Measurements from ENCODE around the gene FAU. TPM values are rescaled to one million over a fixed set of nuclear protein-coding genes. Genes with fewer than 3 reads are reported as not detected.

The FAU gene
- total RNA-seq, 4 donors from 2014 or later = 524 to 2,189 (median 600) TPM

DNA sequence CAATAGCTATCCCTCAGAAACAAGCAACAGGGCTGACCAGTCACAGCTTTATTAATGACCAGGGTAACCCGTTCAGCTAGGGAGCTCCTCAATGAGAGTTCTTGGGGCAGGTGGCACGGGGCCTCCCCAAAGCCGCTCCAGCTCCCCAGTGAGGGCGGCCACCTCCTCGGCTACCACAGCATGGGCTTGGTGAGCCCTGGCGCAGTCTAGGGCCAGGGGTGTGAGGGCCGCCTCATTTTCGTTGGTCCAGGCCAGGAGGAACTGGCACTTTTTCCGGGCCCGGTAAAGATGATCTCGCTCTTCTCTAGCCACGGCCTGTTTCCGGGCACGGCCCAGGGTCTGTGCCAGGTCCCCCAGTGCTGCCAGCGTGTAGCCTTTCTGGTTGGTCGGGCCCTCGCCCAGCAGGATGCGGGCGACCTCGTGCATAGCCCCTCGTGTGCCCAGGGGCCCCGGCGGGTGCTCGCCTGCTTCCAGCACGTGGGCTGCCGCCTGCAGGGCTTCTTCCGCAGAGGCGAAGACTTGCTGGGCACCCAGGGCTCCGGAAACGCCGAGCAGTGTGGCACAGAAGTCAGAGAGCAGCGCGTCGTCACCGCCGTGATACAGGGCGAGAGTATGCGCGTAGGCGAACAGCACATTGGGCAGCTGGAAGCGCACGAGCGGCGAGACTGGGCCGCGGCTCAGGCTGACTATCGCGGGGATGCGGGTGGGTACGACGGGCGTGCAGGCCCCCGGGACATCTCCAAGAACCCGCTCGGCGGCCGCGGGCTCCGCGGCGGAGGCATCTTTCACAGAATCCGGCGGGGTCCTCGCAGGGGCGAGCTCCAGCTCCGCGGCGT is 5.3 kb downstream of the FAU start:
- intact Hi-C loops (cut with DNase I) = loop anchor here (10.0 kb wide), 2 partner anchors 102 to 202 kb away; partner anchors contain the start of genes ARL2 and ATG2A

DNA sequence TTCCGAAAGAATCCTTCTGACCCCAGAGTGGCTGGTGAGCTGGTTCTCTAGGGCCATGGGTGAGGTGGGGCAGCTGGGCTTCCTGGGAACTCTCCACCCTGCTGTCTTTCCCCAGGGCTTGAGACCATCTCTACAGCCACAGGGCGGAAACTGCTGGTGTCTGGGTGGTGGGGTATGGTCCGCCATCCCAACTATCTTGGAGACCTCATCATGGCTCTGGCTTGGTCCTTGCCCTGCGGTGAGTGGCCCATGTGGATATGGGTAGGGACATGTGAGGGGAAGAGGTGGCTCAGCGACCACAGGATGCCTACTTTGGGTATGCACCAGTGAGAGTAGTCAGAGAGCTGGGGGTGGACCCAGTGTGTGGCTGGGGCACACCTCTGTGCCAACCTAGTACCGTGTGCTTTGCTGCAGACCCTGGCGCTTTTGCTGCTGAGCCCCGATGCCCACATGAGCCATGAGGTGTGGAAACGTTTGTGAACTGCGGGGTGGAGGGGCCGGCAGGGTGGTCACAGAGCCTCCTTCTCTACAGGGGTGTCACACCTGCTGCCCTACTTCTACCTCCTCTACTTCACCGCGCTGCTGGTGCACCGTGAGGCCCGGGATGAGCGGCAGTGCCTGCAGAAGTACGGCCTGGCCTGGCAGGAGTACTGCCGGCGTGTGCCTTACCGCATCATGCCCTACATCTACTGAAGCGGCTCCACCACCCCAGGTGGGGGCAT is 6.4 kb downstream of the FAU start:
- intact Hi-C loops (cut with DNase I) = loop anchor here (10.0 kb wide), 2 partner anchors 101 to 201 kb away; partner anchors contain the start of genes ARL2 and ATG2A
- peaks cover 37 to 49% of the 10 kb centered on the region in 2 donors for H3K4me1 ChIP-seq
- no peak overlapping the region for H3K27ac ChIP-seq
- no peak overlapping the region for H3K4me3 ChIP-seq (replicated peaks in 1 of 3)
- no peaks in the 10 kb centered on the region for H3K27me3 ChIP-seq
- no peaks in the 10 kb centered on the region for H3K9me3 ChIP-seq
- TF ChIP-seq CTCF (IDR thresholded peaks at IDR 0.05) (no peak), POLR2A (IDR thresholded peaks at IDR 0.05) (no peak)
- WGBS, 2 donors = 88 to 95% methylated on average over 20 of the region's 21 CpGs
- peaks cover 13 to 17% of the 10 kb centered on the region in 2 donors for H3K36me3 ChIP-seq
- DNase-seq = no peak

More for the DNA sequence above, 5.3 kb downstream of the FAU start:
- Histone ChIP-seq H3K36me3 (peaks cover 16 to 22% of the 10 kb centered on the region in 2 donors), H3K9me3 (no peaks in the 10 kb centered on the region), H3K4me1 (peaks cover 41 to 55% of the 10 kb centered on the region in 2 donors), H3K27me3 (no peaks in the 10 kb centered on the region), H3K27ac (peak overlapping the region; percentile 61 to 86 (median 82)), H3K4me3 (replicated peaks in 1 of 3) (peak overlapping the region; percentile 60 to 94 (median 75))
- DNase-seq = peak; percentile 26 to 29
- 51 to 82% methylated on average over 11 to 12 of the region's 68 CpGs for WGBS, 2 donors
- no peak for TF ChIP-seq CTCF (IDR thresholded peaks at IDR 0.05)
- no peak for TF ChIP-seq POLR2A (IDR thresholded peaks at IDR 0.05)

- intact Hi-C loops (cut with DNase I) = loop anchor here (5.0 to 10.0 kb wide), 3 partner anchors 68 to 200 kb away; partner anchors contain the start of genes ARL2, ATG2A and CAPN1
Observed at GRCh38 chr11:65114538-65115171, 7.3 kb downstream of the FAU start.

DNA sequence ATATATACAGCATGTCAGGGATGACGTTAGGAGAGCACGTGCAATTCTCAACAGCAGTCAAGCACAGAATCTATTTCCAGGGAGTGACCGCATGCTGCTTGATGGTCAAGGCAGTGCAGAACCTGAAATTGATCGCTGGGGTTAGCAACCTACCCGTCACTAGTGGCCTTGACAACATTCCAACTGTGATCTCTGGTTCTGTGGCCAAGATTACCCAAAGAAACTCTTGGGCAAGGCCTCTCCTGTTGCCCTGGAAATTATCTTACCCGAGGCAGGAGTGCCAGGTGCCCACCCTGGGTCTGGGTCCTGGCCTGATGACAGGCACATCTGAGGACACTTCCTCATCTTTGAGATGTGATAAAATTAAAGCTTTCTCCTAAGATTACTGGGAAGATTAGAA is 8.1 kb downstream of the FAU start:
- DNase-seq = peak in 1 of 2 donors; percentile 19
- WGBS, 2 donors = 41 to 50% methylated on average over 6 of the region's 6 CpGs
- H3K9me3 ChIP-seq = no peaks in the 10 kb centered on the region
- peaks cover 3 to 10% of the 10 kb centered on the region in 2 donors for H3K36me3 ChIP-seq
- H3K27ac ChIP-seq = peak overlapping the region in 2 of 3 donors; percentile 39 to 74
- no peaks in the 10 kb centered on the region for H3K27me3 ChIP-seq
- intact Hi-C loops (cut with DNase I) = loop anchor here (5.0 to 10.0 kb wide), 3 partner anchors 68 to 199 kb away; partner anchors contain the start of genes ARL2, ATG2A and CAPN1
- TF ChIP-seq POLR2A (IDR thresholded peaks at IDR 0.05) (no peak), CTCF (IDR thresholded peaks at IDR 0.05) (no peak)
- H3K4me1 ChIP-seq = peaks cover 37 to 48% of the 10 kb centered on the region in 2 donors
- no peak overlapping the region for H3K4me3 ChIP-seq (replicated peaks in 1 of 3)

More at GRCh38 chr11:65114538-65115171, 7.3 kb downstream of the FAU start:
- peaks cover 37 to 48% of the 10 kb centered on the region in 2 donors for H3K4me1 ChIP-seq
- H3K27me3 ChIP-seq = no peaks in the 10 kb centered on the region
- TF ChIP-seq POLR2A (IDR thresholded peaks at IDR 0.05) = no peak
- H3K27ac ChIP-seq = no peak overlapping the region
- no peak overlapping the region for H3K4me3 ChIP-seq (replicated peaks in 1 of 3)
- H3K36me3 ChIP-seq = peaks cover 7 to 10% of the 10 kb centered on the region in 2 donors
- H3K9me3 ChIP-seq = no peaks in the 10 kb centered on the region
- WGBS, 2 donors = 90 to 91% methylated on average over 7 to 11 of the region's 11 CpGs
- no peak for DNase-seq

- Histone ChIP-seq H3K9me3 (no peaks in the 10 kb centered on the region), H3K27me3 (no peaks in the 10 kb centered on the region), H3K4me3 (replicated peaks in 1 of 3) (no peak overlapping the region), H3K27ac (peak overlapping the region; percentile 39 to 74 (median 62)), H3K36me3 (peaks cover 6 to 15% of the 10 kb centered on the region in 2 donors), H3K4me1 (peaks cover 37 to 48% of the 10 kb centered on the region in 2 donors)
- TF ChIP-seq POLR2A (IDR thresholded peaks at IDR 0.05) (no peak), CTCF (IDR thresholded peaks at IDR 0.05) (no peak)
- peak; percentile 83 to 87 for DNase-seq
- intact Hi-C loops (cut with DNase I) = loop anchor here (5.0 to 10.0 kb wide), 3 partner anchors 69 to 199 kb away; partner anchors contain the start of genes ARL2, ATG2A and CAPN1
- 10 to 24% methylated on average over 14 of the region's 14 CpGs for whole genome bisulfite sequencing, 2 donors
Observed at GRCh38 chr11:65113361-65113756, 8.6 kb downstream of the FAU start.

Measured in thyroid gland (tissue), 4 donors.